ENCODE measurements around the gene ACKR2.

Gene ACKR2

DNA sequence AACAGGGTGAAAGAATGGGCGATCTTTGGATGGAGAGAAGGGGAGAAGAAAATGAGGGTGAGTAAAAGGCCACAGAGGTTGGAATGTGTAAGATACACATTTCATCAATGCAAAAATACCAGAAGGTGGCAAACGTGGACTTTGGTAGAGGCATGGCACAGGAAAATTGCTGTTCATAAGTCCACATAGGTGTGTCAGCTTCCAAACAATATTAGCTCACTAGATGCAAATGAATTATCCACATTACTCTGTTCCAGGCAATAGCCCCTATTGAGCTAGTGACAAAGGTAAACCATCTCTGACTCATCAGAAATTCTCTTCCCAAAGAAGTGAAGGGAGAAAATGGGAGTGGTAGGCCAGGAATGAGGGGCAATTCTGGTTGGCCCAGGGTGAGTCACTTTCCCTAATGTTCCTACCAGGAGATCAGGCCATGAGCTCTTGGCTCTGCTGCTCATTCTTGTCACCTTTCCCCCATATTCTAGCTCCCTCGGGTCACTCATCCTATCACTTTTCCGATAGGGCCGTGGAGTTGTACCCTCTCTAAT lies 19.9 kb downstream of the ACKR2 start:
- DNase-seq (ENCODE audit: low spot score), result no peak
- Histone ChIP-seq H3K27ac (no peak overlapping the region), H3K4me3 (no peak overlapping the region)
- no peak for TF ChIP-seq CTCF (IDR thresholded peaks at IDR 0.05)

DNA sequence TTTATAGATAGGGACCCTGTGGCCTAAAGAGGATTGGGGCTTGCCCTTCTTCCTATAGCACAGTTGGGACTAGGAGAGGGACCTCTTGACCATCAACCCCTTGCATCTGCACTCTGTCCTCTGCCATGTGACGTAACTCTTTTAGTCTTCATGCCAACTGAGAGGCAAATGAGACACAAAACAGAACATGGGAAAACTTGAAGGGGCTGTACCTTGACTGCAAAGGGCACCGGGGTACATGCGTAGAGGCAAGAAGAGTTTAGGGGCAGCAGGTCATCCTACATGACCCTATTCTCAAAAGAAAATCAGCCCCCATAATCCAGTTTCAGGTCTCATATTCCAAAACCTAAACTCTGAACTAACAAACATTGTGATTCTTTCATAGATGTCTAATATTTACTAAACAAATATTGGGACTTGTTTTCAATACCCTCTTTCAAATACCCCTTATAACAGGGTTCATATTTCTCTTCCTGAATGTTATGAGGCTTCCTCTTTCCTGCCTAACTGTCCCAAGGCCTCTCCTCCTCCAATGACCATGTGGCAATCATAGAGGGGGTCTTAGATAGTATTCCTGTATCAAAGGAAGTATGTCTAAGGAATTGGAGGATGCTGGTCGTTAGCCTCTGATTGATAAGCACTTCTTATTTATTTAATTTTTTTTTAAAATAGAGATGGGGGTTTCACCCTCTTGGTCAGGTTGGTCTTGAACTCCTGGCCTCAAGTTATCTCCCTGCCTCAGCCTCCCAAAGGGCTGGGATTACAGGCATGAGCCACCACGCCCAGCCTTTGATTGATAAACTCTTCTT lies 20.6 kb downstream of the ACKR2 start:
- DNase-seq (ENCODE audit: low spot score), result no peak
- TF ChIP-seq CTCF (IDR thresholded peaks at IDR 0.05), result no peak
- Histone ChIP-seq H3K4me3 (no peak overlapping the region), H3K27ac (no peak overlapping the region)

GRCh38 chr3:42830437-42831320 lies 21.4 kb downstream of the ACKR2 start:
- no peak overlapping the region for H3K4me3 ChIP-seq
- no peak for DNase-seq (ENCODE audit: low spot score)
- H3K27ac ChIP-seq, result no peak overlapping the region

GRCh38 chr3:42831321-42831713 lies 22.1 kb downstream of the ACKR2 start:
- no peak overlapping the region for H3K27ac ChIP-seq
- H3K4me3 ChIP-seq, result no peak overlapping the region
- peak; percentile 83 for DNase-seq (ENCODE audit: low spot score)
- TF ChIP-seq CTCF (IDR thresholded peaks at IDR 0.05), result peak; percentile 70

More at GRCh38 chr3:42830437-42831320, 21.4 kb downstream of the ACKR2 start:
- TF ChIP-seq CTCF (IDR thresholded peaks at IDR 0.05), result peak; percentile 17

GRCh38 chr3:42836150-42837123 lies 27.2 kb downstream of the ACKR2 start:
- H3K27ac ChIP-seq, result no peak overlapping the region
- no peak for TF ChIP-seq CTCF (IDR thresholded peaks at IDR 0.05)
- no peak for DNase-seq (ENCODE audit: low spot score)
- no peak overlapping the region for H3K4me3 ChIP-seq

GRCh38 chr3:42838571-42838970 lies 29.3 kb downstream of the ACKR2 start:
- no peak for TF ChIP-seq CTCF (IDR thresholded peaks at IDR 0.05)
- H3K4me3 ChIP-seq, result no peak overlapping the region
- H3K27ac ChIP-seq, result peak overlapping the region in 1 of 2 donors; percentile 64
- no peak for DNase-seq (ENCODE audit: low spot score)

Data from coronary artery (tissue), 2 donors.